Lung (tissue), 12 donors: Measurements from ENCODE around the gene TANC1. TPM values are rescaled to one million over a fixed set of nuclear protein-coding genes. Genes with fewer than 3 reads are reported as not detected.

Source experiments
- ATAC-seq: fragments of 200-7000 bp; cut with Tn5 transposase; one replicate; pipeline ENCODE4 v1.9.1; 2020; ENCODE audit warnings: moderate number of reproducible peaks; ENCODE audit not compliant: insufficient read depth, low FRiP score
- DNase-seq, 3 donors: peaks; one replicate each; pipeline ENCODE4 v3.0.0-alpha.2; 2013 to 2017
- H3K27ac ChIP-seq, 2 donors: one replicate each; pipeline ENCODE4 v1.5.1; 2013; ENCODE audit warnings: mild to moderate bottlenecking in 2 of 2, moderate library complexity in 2 of 2, control low read depth in 1 of 2, inconsistent platforms in 1 of 2, low read depth in 1 of 2, low read length in 1 of 2
- H3K27me3 ChIP-seq, 3 donors: one replicate each; pipeline ENCODE4 v1.5.1; 2013; ENCODE audit warnings: low read length in 2 of 3; ENCODE audit not compliant: control insufficient read depth in 3 of 3, insufficient read depth in 3 of 3
- H3K36me3 ChIP-seq, 4 donors: one replicate each; pipeline ENCODE4 v1.5.1; 2013; ENCODE audit warnings: low read length in 4 of 4, mild to moderate bottlenecking in 1 of 4, moderate library complexity in 1 of 4; ENCODE audit not compliant: control insufficient read depth in 4 of 4, insufficient read depth in 4 of 4
- H3K4me1 ChIP-seq, 5 donors: one replicate each; pipeline ENCODE4 v1.5.1; 2013; ENCODE audit warnings: low read length in 5 of 5, mild to moderate bottlenecking in 2 of 5, moderate library complexity in 1 of 5; ENCODE audit not compliant: control insufficient read depth in 5 of 5, insufficient read depth in 5 of 5
- H3K4me3 ChIP-seq: one replicate; pipeline ENCODE4 v1.5.1; 2013; ENCODE audit warnings: mild to moderate bottlenecking, control low read depth, moderate library complexity
- H3K9ac ChIP-seq, 2 donors: one replicate each; pipeline ENCODE4 v1.5.1; 2013; ENCODE audit warnings: low read length in 2 of 2, control low read depth in 1 of 2; ENCODE audit not compliant: insufficient read depth in 1 of 2
- H3K9me3 ChIP-seq, 4 donors: one replicate each; pipeline ENCODE4 v1.5.1; 2013; ENCODE audit warnings: low read length in 3 of 4, mild to moderate bottlenecking in 1 of 4, moderate library complexity in 1 of 4; ENCODE audit not compliant: control insufficient read depth in 4 of 4, insufficient read depth in 3 of 4
- CTCF ChIP-seq: IDR thresholded peaks from 2 replicates; pipeline ENCODE4 v1.5.1; 2012; ENCODE audit warnings: mild to moderate bottlenecking; ENCODE audit errors: control extremely low read depth, extremely low read depth
- whole genome bisulfite sequencing, 2 donors: extraction: QIAGEN DNeasy Blood & Tissue Kit; methylation state at CpG; one replicate each; pipeline ENCODE4 v1.1.7; 2013; 5-methylcytosine and 5-hydroxymethylcytosine counted together
- polyA plus RNA-seq, 2 donors: library from polyadenylated mRNA; stranded (reverse); fragments of 200-250 nt; gene quantifications; one replicate each; pipeline ENCODE4 v1.2.1, GENCODE V29; 2013
- total RNA-seq, 2 donors: library from RNA; depleted of rRNA in 1 of 2; stranded (reverse); fragments of >200 nt in 1 of 2; gene quantifications; one replicate each; pipeline ENCODE4 v1.2.1, GENCODE V29; 2014 to 2021
- donor health status: control.
- donor health status: control.
- donor health status: Bipolar disorder and iron deficiency.
- donor health status: healthy.
- donor health status: DM: yes; HTN: yes; CAD: no.

TANC1 gene
- total and polyA plus RNA-seq, 4 donors: 14.3 to 99.5 (median 37.3) TPM

- no peak for TF ChIP-seq CTCF
- Histone ChIP-seq H3K9me3 (peaks cover 0 to 3% (median 0%) of the 10 kb centered on the region in 4 donors), H3K36me3 (peaks cover 0 to 2% (median under 1%) of the 10 kb centered on the region in 4 donors), H3K27me3 (no peaks in the 10 kb centered on the region), H3K27ac (peak overlapping the region in 1 of 2 donors; percentile 40), H3K4me1 (peaks cover 0 to 18% (median 11%) of the 10 kb centered on the region in 5 donors), H3K9ac (no peak overlapping the region), H3K4me3 (no peak overlapping the region)
- WGBS, 2 donors: 91 to 100% methylated on average over 4 of the region's 4 CpGs
- ATAC-seq (no peak), DNase-seq (no peak)
These were observed 149.2 kb downstream of the TANC1 start for GRCh38 chr2:159117658-159118057.

- ATAC-seq: peak; percentile 84
- H3K4me1 ChIP-seq: peaks cover 0 to 18% (median 15%) of the 10 kb centered on the region in 5 donors
- 46 to 48% methylated on average over 11 of the region's 11 CpGs for WGBS, 2 donors
- no peaks in the 10 kb centered on the region for H3K27me3 ChIP-seq
- H3K4me3 ChIP-seq: no peak overlapping the region
- peak overlapping the region; percentile 24 to 40 for H3K27ac ChIP-seq
- DNase-seq: peak; percentile 90 to 95 (median 92)
- peak; percentile 86 for TF ChIP-seq CTCF
- H3K9me3 ChIP-seq: peaks cover 0 to 3% (median 0%) of the 10 kb centered on the region in 4 donors
- H3K9ac ChIP-seq: no peak overlapping the region
- peaks cover 0 to 2% (median under 1%) of the 10 kb centered on the region in 4 donors for H3K36me3 ChIP-seq
These were observed 149.8 kb downstream of the TANC1 start for GRCh38 chr2:159118115-159118858.

GRCh38 chr2:159118859-159119500, 150.5 kb downstream of the TANC1 start:
- H3K4me3 ChIP-seq: no peak overlapping the region
- ATAC-seq: no peak
- peaks cover 0 to 20% (median 15%) of the 10 kb centered on the region in 5 donors for H3K4me1 ChIP-seq
- H3K27ac ChIP-seq: peak overlapping the region in 1 of 2 donors; percentile 76
- H3K9ac ChIP-seq: no peak overlapping the region
- no peak for DNase-seq
- peaks cover 0 to 2% (median under 1%) of the 10 kb centered on the region in 4 donors for H3K36me3 ChIP-seq
- H3K9me3 ChIP-seq: peaks cover 0 to 3% (median 0%) of the 10 kb centered on the region in 4 donors
- no peak for TF ChIP-seq CTCF
- WGBS, 2 donors: 69 to 79% methylated on average over 2 of the region's 2 CpGs
- H3K27me3 ChIP-seq: no peaks in the 10 kb centered on the region
